GM21723 (cell line): ENCODE results near the gene CELF4.

ENCODE experiments used
- ATAC-seq: cut with Tn5 transposase; IDR thresholded peaks from one replicate; pipeline ENCODE4 v1.9.1; 2021; ENCODE audit warnings: mild to moderate bottlenecking, moderate library complexity; ENCODE audit not compliant: unreplicated experiment

The CELF4 gene

DNA sequence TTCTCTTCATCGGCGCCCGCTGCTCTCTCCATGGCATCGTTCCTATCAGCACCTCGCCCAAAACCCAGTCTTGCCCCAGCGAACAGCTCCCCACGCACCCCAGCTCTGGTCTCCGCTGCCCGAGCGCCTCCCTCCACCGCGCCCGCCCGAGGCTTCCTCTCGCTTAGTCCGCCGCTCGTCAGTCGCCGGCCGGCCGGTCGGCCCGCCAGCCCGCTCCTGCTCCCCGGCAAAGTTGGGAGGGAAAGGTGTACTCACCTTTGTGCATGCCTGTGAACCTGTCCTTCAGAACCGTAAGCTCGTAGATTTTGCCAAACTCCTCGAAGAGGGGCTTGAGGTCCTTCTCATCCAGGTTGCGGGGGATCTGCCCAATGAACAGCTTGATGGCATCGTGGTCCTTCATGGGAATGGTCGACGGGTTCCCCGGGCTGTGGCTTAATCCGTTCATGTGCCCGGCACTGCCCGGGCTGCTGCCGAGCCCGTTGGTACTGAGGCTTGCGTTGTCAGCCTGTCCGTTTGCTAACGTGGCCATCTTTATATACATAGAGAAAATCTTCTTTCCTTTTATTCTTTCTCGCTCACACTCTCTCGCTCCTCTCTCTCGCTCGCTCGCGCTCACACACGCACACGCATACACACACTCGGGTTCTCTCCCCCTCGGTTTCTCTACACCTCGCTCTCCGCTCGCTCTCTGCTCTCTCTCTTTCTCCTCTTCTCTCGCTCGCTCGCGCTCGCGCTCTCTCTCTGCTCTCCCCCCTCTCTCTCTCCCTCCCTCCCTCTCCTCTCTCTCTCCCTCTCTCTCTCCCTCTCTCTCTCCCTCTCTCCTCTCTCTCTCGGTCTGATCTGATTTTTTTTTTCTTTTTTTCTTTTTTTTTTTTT lies at the start of gene CELF4:
TSS of gene CELF4 (minus strand) at position 698 of the 876 bp plus-strand sequence.
- ATAC-seq, result no peak

- no peak for ATAC-seq
These were observed 47.6 kb upstream of the CELF4 start for GRCh38 chr18:37613253-37613565.

GRCh38 chr18:37612524-37613252 lies 47.1 kb upstream of the CELF4 start:
- no peak for ATAC-seq

GRCh38 chr18:37611614-37612279 lies 46.1 kb upstream of the CELF4 start:
- no peak for ATAC-seq

DNA sequence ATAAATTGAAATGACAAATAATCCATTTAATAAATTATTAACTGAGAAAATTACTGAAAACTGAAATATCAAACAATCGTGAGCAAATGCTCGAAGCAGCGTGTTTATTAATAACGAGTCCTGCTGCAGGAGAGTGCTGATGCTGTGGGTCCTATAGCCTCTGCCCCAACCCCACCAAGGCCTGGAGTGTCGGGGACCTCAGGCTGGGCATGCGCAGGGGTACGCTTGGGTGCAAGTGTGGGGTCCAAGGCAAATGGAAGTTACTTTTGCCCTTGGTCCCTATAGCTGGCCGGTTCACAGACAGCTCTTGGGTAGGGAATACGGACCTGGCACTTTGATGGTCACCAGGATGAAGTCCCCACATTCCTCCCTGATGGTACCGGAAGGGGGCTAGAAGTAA lies 43.3 kb upstream of the CELF4 start:
- no peak for ATAC-seq

- no peak for ATAC-seq
These were observed 41.7 kb upstream of the CELF4 start for GRCh38 chr18:37607281-37607680.

GRCh38 chr18:37604032-37604431 lies 38.4 kb upstream of the CELF4 start:
- no peak for ATAC-seq

- no peak for ATAC-seq
These were observed 33.6 kb upstream of the CELF4 start for GRCh38 chr18:37598966-37599896.

- no peak for ATAC-seq
These were observed 32.8 kb upstream of the CELF4 start for GRCh38 chr18:37598396-37598795.

- ATAC-seq, result no peak
These were observed 24.7 kb upstream of the CELF4 start for GRCh38 chr18:37590346-37590745.

GRCh38 chr18:37588289-37588688 lies 22.7 kb upstream of the CELF4 start:
- ATAC-seq, result no peak

GRCh38 chr18:37586656-37587225 lies 21.1 kb upstream of the CELF4 start:
- no peak for ATAC-seq

DNA sequence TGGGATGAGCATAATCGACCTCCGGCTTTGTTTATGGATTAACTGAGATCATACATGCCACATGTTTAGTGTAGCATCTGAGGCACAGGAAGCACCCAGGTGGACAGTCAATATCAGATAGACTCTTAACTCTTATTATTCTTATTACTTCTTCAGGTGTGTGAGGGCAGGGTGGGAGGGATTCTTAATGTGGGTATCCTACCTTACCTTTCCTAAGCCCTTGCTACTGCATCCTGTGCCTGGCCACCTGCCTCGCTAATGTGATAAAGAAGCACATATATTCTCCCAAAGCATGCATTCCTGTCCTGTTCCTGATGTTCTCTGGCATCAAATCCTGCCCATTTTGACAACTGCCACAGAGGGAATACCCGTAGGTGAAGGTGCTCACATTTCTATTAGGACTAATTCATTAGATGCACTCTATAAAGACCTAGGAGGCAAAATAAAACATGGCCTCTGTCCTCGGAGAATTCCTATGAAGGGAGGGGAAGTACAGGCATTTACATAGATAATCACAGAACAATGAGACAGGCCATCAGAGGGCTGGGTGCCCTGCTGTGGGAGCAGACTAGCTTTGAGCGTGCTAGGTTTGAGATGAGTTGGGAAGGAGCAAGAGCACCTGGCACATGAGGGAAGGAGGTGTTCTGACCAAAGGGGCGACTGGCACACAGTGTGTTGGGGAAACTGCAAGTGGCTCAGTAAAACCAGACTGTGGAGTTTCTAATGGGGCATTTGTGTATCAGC lies 19.5 kb upstream of the CELF4 start:
- ATAC-seq, result no peak

GRCh38 chr18:37584217-37584616 lies 18.6 kb upstream of the CELF4 start:
- no peak for ATAC-seq

DNA sequence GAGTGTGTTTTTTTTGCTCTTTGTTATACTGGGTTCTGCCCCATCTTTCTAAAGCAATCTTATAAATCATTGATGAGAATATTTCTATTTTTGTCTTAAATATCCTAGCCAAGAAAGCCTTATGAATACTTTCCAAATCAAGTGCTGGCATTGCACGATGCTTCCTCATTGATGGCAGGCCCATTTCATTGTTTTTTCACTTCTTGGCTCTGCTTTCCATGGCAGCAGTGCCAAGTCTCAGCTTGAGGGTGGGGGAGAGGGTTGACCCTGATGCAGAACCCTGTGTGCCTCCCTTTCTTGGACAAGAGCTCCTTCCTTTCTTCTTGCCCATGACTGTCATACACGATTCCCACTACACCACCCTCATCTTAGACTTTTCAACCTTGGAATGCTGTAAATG lies 16.7 kb upstream of the CELF4 start:
- no peak for ATAC-seq

GRCh38 chr18:37578886-37579513 lies 13.4 kb upstream of the CELF4 start:
- ATAC-seq, result no peak

DNA sequence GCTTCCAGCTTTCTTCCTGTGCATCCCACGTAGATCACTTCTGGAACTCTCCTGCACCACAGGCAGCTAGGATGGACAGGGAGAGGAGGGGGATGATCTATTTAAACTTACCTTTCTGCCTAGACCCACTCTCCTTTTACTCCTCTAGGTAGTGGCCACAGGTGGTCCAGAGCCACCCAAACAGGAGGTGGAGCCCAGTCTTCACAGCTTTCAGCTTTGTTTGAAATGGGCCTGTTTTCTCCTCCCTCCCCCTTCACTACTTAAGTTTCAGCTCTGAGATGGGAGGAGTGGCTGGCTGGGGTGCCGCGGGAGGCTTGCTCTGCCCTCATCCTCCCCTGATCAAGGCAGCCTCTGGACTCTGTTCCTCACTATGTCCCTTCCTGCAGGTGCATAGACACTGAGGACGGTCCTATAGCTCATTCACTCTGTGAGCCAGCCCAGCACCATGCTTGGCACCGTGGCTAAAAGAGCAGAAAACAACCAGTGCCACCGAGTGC lies 12.6 kb upstream of the CELF4 start:
- ATAC-seq, result no peak

GRCh38 chr18:37577051-37577611 lies 11.5 kb upstream of the CELF4 start:
- no peak for ATAC-seq

DNA sequence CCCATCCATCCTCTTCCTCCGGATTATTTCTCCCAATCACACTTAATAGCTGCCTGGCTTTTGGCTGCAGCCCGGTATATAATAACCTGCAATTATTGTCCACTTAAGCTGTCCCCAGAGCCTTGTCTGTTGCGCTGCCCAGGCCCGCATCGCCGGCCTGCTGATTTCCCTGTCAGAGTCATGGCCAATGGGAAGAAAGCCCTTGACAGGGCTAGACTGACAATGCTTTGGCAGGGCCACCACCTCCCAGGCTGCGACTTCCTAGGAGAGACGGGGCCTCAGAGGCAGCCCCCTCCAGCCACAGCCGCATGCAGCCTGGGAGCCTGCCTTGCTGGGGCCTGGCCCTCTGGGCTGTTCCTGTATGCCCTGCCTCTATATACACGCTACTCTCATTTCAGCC lies 10.0 kb upstream of the CELF4 start:
- ATAC-seq, result no peak
